Femur (tissue), 1 donor: ENCODE data around the gene LYPD6B.

Source experiments
- DNase-seq: peaks from one replicate; pipeline ENCODE4 v3.0.0-alpha.2; 2017

The LYPD6B gene

DNA sequence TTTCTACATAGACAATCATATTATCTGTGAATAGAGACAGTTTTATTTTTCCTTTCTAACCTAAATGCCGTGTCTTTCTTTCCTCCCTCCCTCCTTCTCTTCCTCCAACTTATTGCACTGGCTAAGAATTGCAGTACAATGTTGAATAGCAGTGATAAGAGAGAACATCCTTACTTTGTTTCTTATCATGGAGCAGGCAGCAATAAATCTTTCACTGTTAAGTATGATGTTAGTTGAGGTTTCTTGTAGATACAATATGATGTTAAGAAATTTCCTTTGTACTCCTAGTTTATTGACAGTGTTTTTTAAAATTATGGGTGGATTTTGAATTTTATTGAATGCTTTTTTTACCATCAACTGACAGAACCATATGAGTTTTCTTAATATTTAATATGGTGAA is 6.0 kb downstream of the LYPD6B start:
- DNase-seq, result no peak

DNA sequence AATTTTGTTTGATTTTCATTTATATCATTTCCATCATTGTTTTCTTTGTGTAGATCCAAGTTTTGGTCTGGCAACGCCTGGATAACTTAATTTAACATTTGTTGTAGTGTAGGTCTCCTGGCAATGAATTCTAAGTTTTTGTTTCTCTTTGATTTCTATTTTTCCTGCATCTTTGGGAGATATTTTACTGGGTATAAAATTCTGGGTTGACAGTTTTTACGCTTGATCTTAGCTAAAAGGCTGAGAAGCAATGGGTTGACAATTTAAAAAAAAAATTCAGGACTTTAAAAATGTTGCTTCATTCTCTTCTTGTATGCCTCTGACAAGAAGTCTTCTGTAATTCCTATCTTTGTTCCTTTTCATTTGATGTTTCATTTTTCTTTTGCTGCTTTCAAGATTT is 8.6 kb downstream of the LYPD6B start:
- no peak for DNase-seq

DNA sequence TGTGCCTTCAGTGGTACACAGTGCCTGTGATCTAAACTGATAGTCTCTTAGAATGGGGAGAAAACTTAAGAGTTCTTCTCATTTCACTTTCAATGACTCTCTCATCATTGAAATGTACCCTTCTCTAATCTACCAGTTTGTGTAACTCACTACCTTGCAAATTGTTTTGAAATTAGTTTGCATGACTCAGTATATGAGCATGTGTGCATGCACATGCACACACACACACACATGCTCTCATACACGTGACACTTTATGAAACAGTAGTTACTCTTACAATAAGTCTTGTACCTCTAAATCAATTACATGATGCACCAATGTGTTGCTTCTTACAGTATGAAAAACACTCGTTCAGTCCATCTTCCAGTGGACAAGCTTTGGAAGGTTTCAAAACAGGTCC is 10.6 kb downstream of the LYPD6B start:
- no peak for DNase-seq

GRCh38 chr2:149050188-149050587 is 11.7 kb downstream of the LYPD6B start:
- no peak for DNase-seq

DNA sequence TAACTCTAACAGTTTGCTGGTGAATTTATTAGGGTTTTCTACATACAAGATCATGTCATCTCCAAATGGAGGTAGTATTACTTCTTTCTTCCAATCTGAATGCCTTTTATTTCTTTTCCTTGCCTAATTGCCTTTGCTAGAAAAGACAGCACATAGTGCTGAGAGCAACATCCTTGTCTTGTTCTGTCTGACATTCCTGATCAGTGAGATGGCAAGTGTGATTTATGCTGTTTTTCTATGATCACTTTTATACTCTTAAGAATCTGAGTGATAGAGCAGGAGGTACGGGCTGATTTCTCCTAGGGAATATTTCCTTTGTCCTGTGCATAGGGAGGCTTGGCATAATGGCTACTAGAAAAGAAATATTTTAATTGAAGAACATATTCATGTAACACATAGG is 17.3 kb downstream of the LYPD6B start:
- no peak for DNase-seq

- DNase-seq, result no peak
These were observed 18.2 kb downstream of the LYPD6B start for GRCh38 chr2:149056541-149057255.

GRCh38 chr2:149057401-149057800 is 18.9 kb downstream of the LYPD6B start:
- no peak for DNase-seq

DNA sequence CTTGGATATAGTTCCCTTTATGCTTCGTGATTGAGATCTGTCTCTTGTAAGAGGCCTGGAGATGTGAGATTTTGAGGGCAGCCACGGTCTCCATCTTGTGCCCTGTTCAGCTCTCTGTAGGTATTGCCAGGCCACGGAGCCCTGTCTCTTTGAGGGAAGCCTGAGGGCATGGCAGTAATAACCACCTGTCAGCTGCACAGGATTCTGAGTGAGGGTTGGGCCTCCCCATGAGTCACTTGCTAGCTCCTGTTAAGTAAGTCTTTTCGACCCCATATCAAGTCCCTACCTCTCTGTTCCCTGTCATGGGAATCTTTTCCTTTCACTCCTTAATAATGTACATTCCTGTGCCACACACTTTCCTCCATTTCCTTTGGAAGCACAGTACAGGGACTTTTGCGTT is 20.4 kb downstream of the LYPD6B start:
- no peak for DNase-seq

- DNase-seq, result no peak
These were observed 21.3 kb downstream of the LYPD6B start for GRCh38 chr2:149059822-149060221.

DNA sequence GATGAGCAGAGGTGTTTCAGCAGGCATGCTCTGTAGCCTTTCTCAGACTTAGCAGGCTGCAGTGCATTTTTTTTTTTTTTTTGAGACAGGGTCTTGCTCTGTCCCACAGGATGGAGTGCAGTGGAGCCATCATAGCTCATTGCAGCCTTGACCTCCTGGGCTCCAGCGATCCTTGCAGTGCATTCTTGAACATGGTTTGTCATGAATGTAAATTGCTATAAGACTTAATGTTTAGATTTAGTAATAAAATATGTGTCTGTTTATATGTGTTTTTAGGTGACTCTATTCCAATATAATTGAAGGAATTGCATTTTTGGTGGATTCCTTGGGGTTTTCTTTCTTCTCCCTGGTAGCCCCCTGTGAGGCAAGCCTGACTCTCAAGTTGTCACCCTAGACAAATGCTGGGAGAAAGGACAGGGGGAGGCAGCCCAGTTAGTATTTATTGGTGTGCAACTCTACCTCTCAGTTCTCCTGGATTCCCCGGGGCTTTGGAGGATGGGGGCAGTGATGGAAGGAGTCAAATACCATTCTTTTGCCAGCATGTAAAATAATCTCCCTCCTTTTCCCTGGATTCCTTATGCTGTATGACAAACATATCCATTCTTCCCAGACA is 22.7 kb downstream of the LYPD6B start:
- no peak for DNase-seq

- DNase-seq, result no peak
These were observed 24.0 kb downstream of the LYPD6B start for GRCh38 chr2:149062531-149062930.

DNA sequence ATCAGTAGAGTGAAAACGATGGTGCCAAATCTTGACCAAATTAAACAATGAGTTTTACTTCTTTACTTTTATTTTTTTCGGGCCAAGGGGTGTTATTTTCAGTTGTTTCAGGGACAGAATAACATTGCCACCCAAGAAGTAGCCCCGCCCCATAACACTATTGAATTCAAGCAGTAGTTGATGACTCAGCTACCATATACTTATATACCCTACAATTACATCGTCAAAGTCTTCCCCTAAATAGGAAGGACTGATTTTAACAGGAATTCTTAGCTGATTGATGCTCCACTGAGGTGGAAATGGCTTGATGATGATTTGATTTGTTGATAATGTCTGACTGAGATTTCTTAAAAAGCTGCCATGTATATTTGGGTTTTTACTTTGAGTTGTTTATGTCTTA is 24.7 kb downstream of the LYPD6B start:
- no peak for DNase-seq

GRCh38 chr2:149064365-149064841 is 25.9 kb downstream of the LYPD6B start:
- no peak for DNase-seq

GRCh38 chr2:149064856-149065630 is 26.5 kb downstream of the LYPD6B start:
- DNase-seq, result no peak

- DNase-seq, result no peak
These were observed 29.9 kb downstream of the LYPD6B start for GRCh38 chr2:149068225-149068995.

DNA sequence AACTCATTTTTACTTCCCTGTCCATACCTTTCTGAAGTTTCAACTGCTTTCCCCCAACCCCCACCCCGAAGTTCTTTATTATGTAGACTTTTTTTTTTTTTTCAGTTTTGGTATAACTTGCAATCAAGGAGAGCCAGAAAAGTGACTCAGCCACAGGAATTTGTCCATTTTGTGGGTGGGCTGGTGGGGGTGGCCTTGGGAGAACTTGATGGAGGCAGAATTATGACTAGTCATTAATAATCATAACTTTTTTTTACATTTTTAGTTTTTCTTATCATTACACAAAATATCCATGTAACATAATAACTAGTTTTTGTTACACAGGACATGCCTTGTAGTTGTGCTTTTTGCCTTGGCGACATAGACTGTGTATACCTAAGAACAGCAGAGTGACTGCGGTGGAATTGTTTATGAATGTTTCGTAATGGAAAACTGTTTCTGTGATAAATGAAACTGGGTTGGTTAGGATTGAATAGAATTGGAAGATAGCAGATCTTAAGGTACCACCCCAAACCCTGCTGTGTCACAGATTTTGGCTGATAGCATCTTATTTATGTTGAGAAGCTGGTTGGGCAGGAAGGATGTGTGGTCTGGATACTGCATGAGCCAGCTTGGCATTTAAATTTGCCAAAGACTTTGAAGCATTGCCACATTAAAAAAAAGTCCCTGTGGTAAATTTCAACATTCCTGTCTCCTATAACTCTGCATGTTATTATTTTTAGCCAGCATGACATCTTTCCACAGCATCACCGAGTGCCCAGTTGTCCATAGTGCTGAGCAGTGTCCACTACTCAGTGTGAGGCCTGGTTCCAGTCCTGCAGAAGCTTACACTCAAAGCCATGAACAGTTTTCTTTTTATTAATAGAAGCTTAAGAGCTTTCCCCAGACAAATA is 30.7 kb downstream of the LYPD6B start:
- no peak for DNase-seq

GRCh38 chr2:149070681-149071320 is 32.3 kb downstream of the LYPD6B start:
- DNase-seq, result no peak

DNA sequence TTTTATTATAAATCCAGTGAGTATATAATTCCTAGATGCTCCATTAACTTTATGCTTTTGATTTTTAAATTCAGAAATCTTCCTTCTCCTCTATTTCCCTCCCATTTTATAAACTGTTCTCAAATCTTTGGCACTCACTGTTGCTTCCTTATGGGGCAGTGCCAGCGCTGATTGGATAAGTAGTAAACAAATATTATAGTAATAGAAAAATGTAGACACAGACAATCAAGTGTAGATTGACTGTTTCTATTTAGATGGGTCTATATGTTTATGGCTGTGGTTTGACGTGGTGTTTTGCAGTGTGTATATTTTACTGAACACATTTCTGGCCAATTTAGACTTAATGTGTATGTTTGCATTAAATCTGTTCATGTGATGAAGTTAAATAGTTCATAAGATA is 36.6 kb downstream of the LYPD6B start:
- no peak for DNase-seq

DNA sequence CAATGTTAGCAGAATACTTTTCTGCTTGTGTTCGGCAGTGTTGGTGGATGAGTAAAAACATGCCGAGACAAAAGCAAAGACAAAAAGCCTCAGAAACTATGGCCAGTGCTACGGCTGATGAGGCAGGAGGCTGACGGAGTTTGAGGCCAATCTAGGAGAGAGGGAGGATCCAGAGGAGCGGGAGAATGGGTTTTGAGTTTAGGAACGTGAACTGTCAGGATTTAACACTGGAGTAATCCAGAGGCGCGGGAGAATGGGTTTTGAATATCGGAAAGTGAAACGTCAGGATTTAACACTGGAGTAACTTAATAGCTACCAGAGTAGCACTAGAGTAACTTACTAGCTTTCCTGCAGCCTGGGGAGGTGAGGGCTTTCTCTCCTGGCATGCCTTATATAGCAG is 37.4 kb downstream of the LYPD6B start:
- DNase-seq, result peak; percentile 37

GRCh38 chr2:149076863-149077412 is 38.4 kb downstream of the LYPD6B start:
- DNase-seq, result no peak

DNA sequence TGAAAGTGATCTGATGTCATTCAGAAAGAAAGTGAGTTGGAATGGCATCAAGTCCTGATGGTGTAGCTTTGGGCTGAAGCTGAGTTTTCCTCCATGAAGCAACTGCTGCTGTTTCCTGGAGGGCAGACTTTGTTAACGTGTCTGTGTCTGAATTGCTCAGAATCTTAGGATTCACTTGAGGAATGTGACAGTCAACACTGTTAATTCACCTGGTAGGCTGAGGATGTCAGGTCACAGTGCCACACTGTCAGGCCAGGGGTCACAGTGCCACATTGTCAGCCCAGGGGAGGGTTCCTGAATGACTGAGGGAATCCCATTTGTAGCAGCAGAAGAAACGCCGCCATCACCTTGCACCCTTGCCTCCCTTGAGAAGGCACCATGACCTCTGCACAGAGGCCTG is 39.4 kb downstream of the LYPD6B start:
- no peak for DNase-seq
